Transverse colon (tissue), 4 donors: Measurements from ENCODE around the gene HAX1. TPM values are rescaled to one million over a fixed set of nuclear protein-coding genes. Genes with fewer than 3 reads are reported as not detected.

Experiments
- DNase-seq: peaks from one replicate; pipeline ENCODE4 v3.0.0-alpha.2; 2019
- H3K27ac ChIP-seq, 4 donors: fragments of 200-600 bp; sonication (generic); 2 replicates each; pipeline ENCODE4 v1.5.1; 2016 to 2018; ENCODE audit warnings: inconsistent platforms in 4 of 4
- H3K27me3 ChIP-seq: fragments of 200-600 bp; sonication (generic); 2 replicates; pipeline ENCODE4 v1.5.1; 2017; ENCODE audit warnings: inconsistent platforms
- H3K36me3 ChIP-seq, 4 donors: fragments of 200-600 bp; sonication (generic); 2 replicates each; pipeline ENCODE4 v1.5.1; 2017 to 2019; ENCODE audit warnings: inconsistent platforms in 4 of 4
- H3K4me1 ChIP-seq, 4 donors: fragments of 200-600 bp; sonication (generic); 2 replicates each; pipeline ENCODE4 v1.5.1; 2017 to 2020; ENCODE audit warnings: inconsistent platforms in 4 of 4
- H3K4me3 ChIP-seq, 4 donors: fragments of 200-600 bp; sonication (generic); 1 replicate in 1 of 4; 2 replicates in 3 of 4; pipeline versions ENCODE4 v1.5.1 to v1.6.1; 2017 to 2019; ENCODE audit warnings: inconsistent platforms in 4 of 4
- H3K9me3 ChIP-seq, 2 donors: fragments of 200-600 bp; sonication (generic); 2 replicates each; pipeline ENCODE4 v1.5.1; 2017 to 2019; ENCODE audit warnings: inconsistent platforms in 2 of 2
- CTCF ChIP-seq, 5 experiments: fragments of 200-600 bp in 3 of 5; fragments of 450-650 bp in 2 of 5; sonication (generic) in 3 of 5; IDR thresholded peaks; 1 replicate in 2 of 5; 2 replicates in 3 of 5; pipeline ENCODE4 v1.5.1; 2016 to 2017; ENCODE audit warnings: antibody characterized with exemption in 5 of 5, inconsistent platforms in 3 of 5, mild to moderate bottlenecking in 2 of 5, moderate library complexity in 1 of 5
- EP300 ChIP-seq: sonication (generic); formaldehyde crosslinking; IDR thresholded peaks from one replicate; pipeline ENCODE4 v1.6.1; 2017; ENCODE audit warnings: antibody characterized with exemption, low read depth
- POLR2A ChIP-seq: fragments of 450-650 bp; IDR thresholded peaks from one replicate; pipeline ENCODE4 v1.6.1; 2016; ENCODE audit warnings: antibody characterized with exemption, mild to moderate bottlenecking, moderate library complexity
- POLR2AphosphoS5 ChIP-seq, 3 donors: sonication (generic); formaldehyde crosslinking; IDR thresholded peaks; one replicate each; pipeline ENCODE4 v1.6.1; 2016; ENCODE audit warnings: antibody characterized with exemption in 3 of 3
- WGBS, 2 donors: methylation state at CpG; one replicate each; pipeline ENCODE4 v1.1.5; 2018; ENCODE audit warnings: low coverage in 1 of 2; 5-methylcytosine and 5-hydroxymethylcytosine counted together
- in situ Hi-C, 4 donors: fragments of 200-750 bp; cut with MboI; loops; one replicate each; pipeline versions ENCODE4 v1.15.0 to v1.15.1; 2017; ENCODE audit warnings: low sequenced_read_pairs in 3 of 4, low pct_ligation_motif_present in 1 of 4, low pct_unique_long_range_greater_than_20kb in 1 of 4
- intact Hi-C: fragments of 100-400 bp; cut with DNase I; formaldehyde crosslinking; loops from one replicate; pipeline ENCODE4 v1.15.1; 2023; ENCODE audit warnings: low total_unique reads
- total RNA-seq, 4 donors: library from RNA; depleted of rRNA; stranded (reverse); fragments of >200 nt; gene quantifications; one replicate each; pipeline ENCODE4 v1.1.0, GENCODE V29; 2016

Gene HAX1
- total RNA-seq, 4 donors from 2014 or later: 44.5 to 87.1 (median 74.1) TPM

GRCh38 chr1:154236855-154237254 is 35.6 kb upstream of the HAX1 start:
- WGBS, 2 donors: 89 to 92% methylated on average over 4 of the region's 4 CpGs
- intact Hi-C loops (no loop called here), in situ Hi-C loops (no loop called here)
- no peaks in the 10 kb centered on the region for H3K4me1 ChIP-seq
- no peak overlapping the region for H3K4me3 ChIP-seq
- no peaks in the 10 kb centered on the region for H3K9me3 ChIP-seq
- H3K27me3 ChIP-seq: no peaks in the 10 kb centered on the region
- H3K27ac ChIP-seq: no peak overlapping the region
- peaks cover 0 to 79% (median 35%) of the 10 kb centered on the region in 4 donors for H3K36me3 ChIP-seq
- no peak for DNase-seq
- TF ChIP-seq POLR2AphosphoS5 (IDR thresholded peaks at IDR 0.05): no peak
- TF ChIP-seq EP300: no peak
- TF ChIP-seq POLR2A: no peak
- no peak for TF ChIP-seq CTCF (IDR thresholded peaks at IDR 0.05)

GRCh38 chr1:154237435-154237834 is 35.0 kb upstream of the HAX1 start:
- in situ Hi-C loops: no loop called here
- no peak for TF ChIP-seq EP300
- TF ChIP-seq CTCF (IDR thresholded peaks at IDR 0.05): no peak
- no peak for TF ChIP-seq POLR2A
- no peak for TF ChIP-seq POLR2AphosphoS5 (IDR thresholded peaks at IDR 0.05)
- Histone ChIP-seq H3K27me3 (no peaks in the 10 kb centered on the region), H3K9me3 (no peaks in the 10 kb centered on the region), H3K4me3 (no peak overlapping the region), H3K36me3 (peaks cover 0 to 80% (median 35%) of the 10 kb centered on the region in 4 donors), H3K27ac (no peak overlapping the region), H3K4me1 (no peaks in the 10 kb centered on the region)
- 77 to 95% methylated on average over 2 of the region's 2 CpGs for WGBS, 2 donors
- intact Hi-C loops: no loop called here
- no peak for DNase-seq

- Histone ChIP-seq H3K27me3 (no peaks in the 10 kb centered on the region), H3K4me3 (no peak overlapping the region), H3K4me1 (no peaks in the 10 kb centered on the region), H3K27ac (no peak overlapping the region), H3K9me3 (no peaks in the 10 kb centered on the region), H3K36me3 (peaks cover 0 to 85% (median 35%) of the 10 kb centered on the region in 4 donors)
- 90 to 97% methylated on average over 6 of the region's 6 CpGs for WGBS, 2 donors
- intact Hi-C loops: no loop called here
- in situ Hi-C loops: no loop called here
- no peak for DNase-seq
- TF ChIP-seq POLR2AphosphoS5 (IDR thresholded peaks at IDR 0.05) (no peak), EP300 (no peak), CTCF (IDR thresholded peaks at IDR 0.05) (no peak), POLR2A (no peak)
These were observed 34.4 kb upstream of the HAX1 start for GRCh38 chr1:154237880-154238506.

GRCh38 chr1:154239491-154239890 is 32.9 kb upstream of the HAX1 start:
- no peak for TF ChIP-seq POLR2A
- TF ChIP-seq EP300: no peak
- TF ChIP-seq POLR2AphosphoS5 (IDR thresholded peaks at IDR 0.05): no peak
- TF ChIP-seq CTCF (IDR thresholded peaks at IDR 0.05): no peak
- in situ Hi-C loops (no loop called here), intact Hi-C loops (no loop called here)
- no peak for DNase-seq
- no peak overlapping the region for H3K27ac ChIP-seq
- no peak overlapping the region for H3K4me3 ChIP-seq
- no peaks in the 10 kb centered on the region for H3K27me3 ChIP-seq
- no peaks in the 10 kb centered on the region for H3K4me1 ChIP-seq
- no peaks in the 10 kb centered on the region for H3K9me3 ChIP-seq
- H3K36me3 ChIP-seq: peaks cover 0 to 90% (median 40%) of the 10 kb centered on the region in 4 donors
- 90 to 93% methylated on average over 3 of the region's 3 CpGs for WGBS, 2 donors
